Endothelial cell of umbilical vein (primary cell): Measurements from ENCODE around the gene ABCC1.

Experiments used
- MYC ChIP-seq: IDR thresholded peaks from one replicate; pipeline ENCODE4 v1.6.1; 2011; ENCODE audit warnings: mild to moderate bottlenecking, low read depth, low read length
- TF ChIP-seq, protein P1 (sequence below), 2 donors: IDR thresholded peaks; 1 replicate in 1 of 2; 2 replicates in 1 of 2; pipeline ENCODE4 v1.5.1; 2011; ENCODE audit warnings: low read length in 2 of 2, mild to moderate bottlenecking in 2 of 2, moderate library complexity in 2 of 2, control low read depth in 1 of 2, inconsistent platforms in 1 of 2, low read depth in 1 of 2; ENCODE audit not compliant: insufficient read depth in 1 of 2; ENCODE audit errors: extremely low read depth in 1 of 2

DNA sequence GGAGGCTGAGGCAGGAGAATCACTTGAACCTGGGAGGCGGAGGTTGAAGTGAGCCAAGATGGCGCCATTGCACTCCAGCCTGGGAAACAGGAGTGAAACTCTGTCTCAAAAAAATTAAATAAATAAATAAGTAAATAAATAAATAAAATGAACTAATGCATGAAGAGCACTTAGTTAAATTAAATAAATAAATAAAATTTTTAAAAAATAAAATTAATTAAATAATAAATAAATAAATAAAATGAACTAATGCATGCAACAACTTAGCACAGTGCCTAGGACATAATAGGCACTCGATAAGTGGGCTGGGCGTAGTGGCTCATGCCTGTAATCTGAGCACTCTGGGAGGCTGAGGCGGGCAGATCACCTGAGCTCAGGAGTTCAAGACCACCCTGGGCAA, 45.5 kb upstream of the ABCC1 start:
- TF ChIP-seq MYC, result no peak
- TF ChIP-seq, protein P1, sequence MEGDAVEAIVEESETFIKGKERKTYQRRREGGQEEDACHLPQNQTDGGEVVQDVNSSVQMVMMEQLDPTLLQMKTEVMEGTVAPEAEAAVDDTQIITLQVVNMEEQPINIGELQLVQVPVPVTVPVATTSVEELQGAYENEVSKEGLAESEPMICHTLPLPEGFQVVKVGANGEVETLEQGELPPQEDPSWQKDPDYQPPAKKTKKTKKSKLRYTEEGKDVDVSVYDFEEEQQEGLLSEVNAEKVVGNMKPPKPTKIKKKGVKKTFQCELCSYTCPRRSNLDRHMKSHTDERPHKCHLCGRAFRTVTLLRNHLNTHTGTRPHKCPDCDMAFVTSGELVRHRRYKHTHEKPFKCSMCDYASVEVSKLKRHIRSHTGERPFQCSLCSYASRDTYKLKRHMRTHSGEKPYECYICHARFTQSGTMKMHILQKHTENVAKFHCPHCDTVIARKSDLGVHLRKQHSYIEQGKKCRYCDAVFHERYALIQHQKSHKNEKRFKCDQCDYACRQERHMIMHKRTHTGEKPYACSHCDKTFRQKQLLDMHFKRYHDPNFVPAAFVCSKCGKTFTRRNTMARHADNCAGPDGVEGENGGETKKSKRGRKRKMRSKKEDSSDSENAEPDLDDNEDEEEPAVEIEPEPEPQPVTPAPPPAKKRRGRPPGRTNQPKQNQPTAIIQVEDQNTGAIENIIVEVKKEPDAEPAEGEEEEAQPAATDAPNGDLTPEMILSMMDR (IDR thresholded peaks at IDR 0.05; ENCODE audit: extremely low read depth in 1 of 2, insufficient read depth in 1 of 2, low read depth in 1 of 2, low read length in 2 of 2), result no peak
